ENCODE results near the gene NMU.

- TF ChIP-seq CTCF (IDR thresholded peaks at IDR 0.05) = no peak
- no peak for TF ChIP-seq POLR2A (IDR thresholded peaks at IDR 0.05)
Observed at GRCh38 chr4:55637272-55637820, 1.2 kb upstream of the NMU start.
